HG02798 (cell line): Measurements from ENCODE around the gene MYOM1.
"Not testable (repeated sequence)": the region's sequence is repeated elsewhere in the genome, so short reads cannot be mapped to it uniquely, and the experiment has no call there.

Experiments used
- ATAC-seq: cut with Tn5 transposase; IDR thresholded peaks from one replicate; pipeline ENCODE4 v1.9.1; 2021; ENCODE audit warnings: mild to moderate bottlenecking; ENCODE audit not compliant: unreplicated experiment, poor library complexity

MYOM1 gene

DNA sequence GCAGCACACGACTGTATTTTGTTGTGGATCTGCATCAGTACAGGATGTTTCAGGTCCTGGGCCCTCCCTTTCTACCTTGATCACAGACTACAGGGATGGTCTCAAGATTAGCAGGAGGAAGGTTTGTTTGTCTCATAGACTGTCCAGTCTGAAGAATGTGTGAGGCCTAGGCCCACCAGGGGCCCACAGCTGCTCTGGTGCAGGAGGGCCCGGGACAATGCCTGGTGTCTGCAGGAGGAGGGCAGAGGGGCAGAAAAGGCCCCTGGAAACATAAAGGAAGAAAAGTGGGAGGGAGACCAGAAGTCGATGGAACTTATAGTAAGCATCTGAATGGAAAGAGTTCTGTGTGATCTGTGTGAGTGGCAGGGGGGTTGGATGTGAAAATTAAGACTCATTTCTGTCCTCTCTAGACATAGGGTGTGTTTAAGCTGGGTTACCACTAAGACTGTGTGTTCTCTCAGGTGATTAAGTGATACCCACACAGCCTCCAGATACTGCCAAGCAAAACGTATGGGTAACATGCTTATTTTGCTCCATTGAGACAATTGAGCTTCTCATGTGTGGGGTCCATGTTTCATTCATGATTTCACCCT, 173.5 kb downstream of the MYOM1 start:
- ATAC-seq, result peak; percentile 42

DNA sequence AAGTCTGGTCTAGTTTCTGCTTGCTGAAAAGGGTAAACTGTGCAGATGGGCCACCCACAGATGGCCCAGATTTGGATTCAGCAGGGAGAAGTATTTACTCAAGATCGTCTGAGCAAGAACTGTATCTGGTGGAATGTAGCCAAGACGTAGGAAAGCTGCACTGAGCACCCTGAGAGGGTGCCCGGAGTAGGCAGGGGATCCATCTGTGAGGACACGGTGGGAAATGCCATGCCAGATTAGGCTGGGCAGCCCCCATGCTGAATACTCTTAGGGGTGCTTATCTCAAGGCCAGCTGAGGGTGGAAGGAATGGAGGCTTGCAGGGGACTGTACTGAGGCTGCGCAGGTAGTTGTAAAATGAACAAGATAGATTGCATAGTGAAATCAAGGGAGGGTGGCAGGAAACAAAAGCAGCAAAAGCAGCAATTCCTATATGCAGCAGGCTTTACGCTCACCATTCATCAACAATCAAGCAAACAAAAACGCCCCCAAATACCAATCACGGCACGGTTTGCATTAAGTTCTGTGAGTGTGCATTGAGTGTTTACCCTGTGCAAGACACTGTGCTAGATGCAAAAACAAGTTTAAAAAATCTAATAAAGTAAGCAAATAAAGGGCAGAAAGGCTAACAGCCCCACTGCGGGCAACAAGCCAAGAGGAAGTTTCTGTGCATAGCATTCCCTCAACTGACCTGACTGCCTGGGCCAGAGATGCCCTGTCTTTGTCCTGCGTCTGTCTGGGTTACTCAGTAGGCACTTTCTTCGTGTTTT, 174.7 kb downstream of the MYOM1 start:
- no peak for ATAC-seq

GRCh38 chr18:3042379-3042778, 177.4 kb downstream of the MYOM1 start:
- ATAC-seq, result no peak

DNA sequence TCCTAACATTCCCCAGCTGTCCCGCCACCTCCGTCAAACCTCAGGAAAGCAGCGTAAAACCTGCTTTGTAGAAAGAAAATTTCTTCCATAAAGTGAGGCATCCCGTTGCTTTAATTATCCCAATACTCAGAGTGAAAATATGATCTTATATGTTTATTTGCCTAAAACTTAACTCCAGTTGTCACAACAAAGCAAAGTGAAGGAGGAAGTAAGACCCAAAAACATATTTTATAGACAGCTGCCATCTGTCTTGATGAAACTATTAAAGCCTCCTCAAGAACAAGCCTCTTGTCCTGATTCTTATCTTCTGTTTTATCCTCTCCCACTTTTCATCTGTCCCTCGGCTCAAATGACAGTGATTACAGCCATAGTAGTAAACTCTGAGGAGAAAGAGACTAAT, 177.9 kb downstream of the MYOM1 start:
- no peak for ATAC-seq

GRCh38 chr18:3040881-3041280, 178.9 kb downstream of the MYOM1 start:
- no peak for ATAC-seq

DNA sequence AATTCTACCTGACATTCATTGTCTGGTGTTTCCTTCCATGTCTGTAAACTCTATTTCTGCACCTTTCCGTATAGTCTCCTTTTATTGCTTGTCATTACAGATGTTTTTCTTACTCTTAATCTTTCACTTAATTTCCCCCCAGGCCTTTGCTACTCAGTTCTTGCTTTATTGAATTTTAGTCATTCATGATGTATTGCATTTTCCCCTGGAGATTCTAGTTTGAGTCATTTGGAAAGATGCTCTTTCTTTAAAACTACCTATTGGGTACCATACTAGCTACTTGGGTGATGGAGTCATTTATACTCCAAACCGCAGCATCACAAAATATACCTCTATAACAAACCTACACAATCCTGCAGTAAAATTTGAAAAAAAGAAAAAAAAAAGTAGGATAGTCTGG, 179.6 kb downstream of the MYOM1 start:
- no peak for ATAC-seq

GRCh38 chr18:3037423-3037915, 182.3 kb downstream of the MYOM1 start:
- peak; percentile 91 for ATAC-seq

DNA sequence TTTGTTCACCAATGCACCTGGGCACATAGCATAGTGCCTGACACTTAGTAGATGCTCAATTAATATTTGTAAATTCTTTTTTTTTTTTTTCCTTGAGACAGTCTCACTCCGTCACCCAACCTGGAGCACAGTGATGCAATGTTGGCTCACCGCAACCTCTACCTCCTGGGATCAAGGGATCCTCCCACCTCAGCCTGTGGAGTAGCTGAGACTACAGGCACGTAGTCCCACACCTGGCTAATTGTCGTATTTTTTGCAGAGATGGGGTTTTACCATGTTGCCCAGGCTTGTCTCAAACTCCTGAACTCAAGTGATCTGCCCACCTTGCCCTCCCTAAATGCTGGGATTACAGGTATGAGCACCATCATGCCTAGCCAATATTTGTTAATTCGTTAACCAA, 183.7 kb downstream of the MYOM1 start:
- no peak for ATAC-seq

GRCh38 chr18:3035635-3036034, 184.1 kb downstream of the MYOM1 start:
- ATAC-seq, result no peak

GRCh38 chr18:3032721-3033120, 187.0 kb downstream of the MYOM1 start:
- ATAC-seq, result no peak

- ATAC-seq, result no peak
These were observed 190.4 kb downstream of the MYOM1 start for GRCh38 chr18:3029215-3029952.

- ATAC-seq, result not testable (repeated sequence)
These were observed 191.7 kb downstream of the MYOM1 start for GRCh38 chr18:3028115-3028514.

GRCh38 chr18:3027370-3027891, 192.3 kb downstream of the MYOM1 start:
- no peak for ATAC-seq

DNA sequence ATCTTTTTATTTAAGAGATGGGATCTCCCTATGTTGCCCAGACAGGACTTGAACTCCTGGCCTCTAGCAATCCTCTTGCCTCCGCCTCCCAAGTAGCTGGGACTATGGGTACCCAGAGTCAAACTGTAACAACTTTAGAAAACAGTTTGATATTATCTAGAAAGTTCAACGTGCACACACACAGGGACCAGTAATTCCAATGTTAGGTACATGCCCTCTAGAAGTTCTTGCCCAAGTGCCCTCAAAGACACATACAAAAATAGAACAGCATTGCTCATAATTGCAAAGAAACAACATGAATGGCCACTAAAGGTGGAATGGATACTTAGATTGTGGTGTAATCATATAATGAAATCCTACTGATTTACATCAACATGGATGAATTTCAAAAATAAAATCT, 194.2 kb downstream of the MYOM1 start:
- no peak for ATAC-seq

- ATAC-seq, result not testable (repeated sequence)
These were observed 196.2 kb downstream of the MYOM1 start for GRCh38 chr18:3023603-3024002.
